Occipital lobe (tissue), 3 donors: ENCODE results near the gene IL3. TPM values are rescaled to one million over a fixed set of nuclear protein-coding genes. Genes with fewer than 3 reads are reported as not detected.

Source experiments
- DNase-seq: peaks from one replicate; lab custom pipeline; 2025; lab: John Stamatoyannopoulos, UW
- small RNA-seq: library from RNA; depleted of rRNA; stranded (forward); fragments of <200 nt; gene quantifications from one replicate; pipeline ENCODE3, GENCODE V24; 2014
- total RNA-seq: library from RNA; depleted of rRNA; stranded (reverse); fragments of >200 nt; gene quantifications from one replicate; pipeline ENCODE4 v1.2.3, GENCODE V29; 2014

IL3 gene
- total RNA-seq, 1 donor from 2014 or later, result not detected

DNA sequence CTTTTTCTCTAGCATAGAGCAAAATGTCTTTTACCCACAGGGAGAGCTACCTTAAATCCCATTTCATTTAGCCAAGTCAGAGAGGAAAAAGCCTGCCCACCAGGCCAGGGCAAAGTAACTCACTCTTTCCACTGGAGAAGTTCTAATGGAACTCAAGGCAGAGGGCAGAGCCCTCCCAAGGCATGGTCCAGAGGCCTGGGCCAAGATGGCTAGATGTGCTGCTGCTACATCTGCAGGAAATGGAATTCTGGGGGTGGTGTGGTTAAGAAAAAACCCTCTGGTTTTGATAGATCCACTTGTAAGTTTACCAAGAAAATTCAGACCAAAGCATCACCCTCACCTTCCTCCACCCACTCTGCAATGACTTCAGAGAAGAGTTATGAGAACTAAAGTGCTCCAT is 50.5 kb downstream of the IL3 start:
- DNase-seq, result no peak

DNA sequence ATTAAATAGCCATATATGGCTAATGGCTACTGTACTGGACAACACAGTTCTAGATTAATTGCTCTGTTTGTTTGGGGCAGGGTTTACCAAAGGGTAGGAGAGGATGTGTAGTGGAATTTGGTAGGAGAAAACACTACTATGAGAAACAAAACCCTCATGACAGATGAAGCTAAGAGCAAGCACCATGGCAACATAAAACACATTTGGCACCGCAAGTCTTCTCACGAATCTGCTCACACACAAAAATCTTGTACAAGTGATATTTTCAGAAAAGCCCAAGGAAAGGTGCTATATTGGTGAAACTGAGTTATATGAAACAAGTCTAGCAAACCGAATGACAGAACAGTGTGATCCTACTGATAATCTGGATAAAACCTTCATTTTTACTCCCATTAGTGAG is 51.7 kb downstream of the IL3 start:
- no peak for DNase-seq

Small RNA genes within 50 kb of the gene (small RNA-seq; reads per million reads assigned to genes)
- gene RF00285, result not detected

Other genes starting within 250 kb of the IL3 start
- gene MEIKIN, start 115.0 kb upstream of the IL3 start, total RNA-seq, result 1.7 TPM
- gene ACSL6, start 49.0 kb upstream of the IL3 start, total RNA-seq, result 32.9 TPM
- gene CSF2, start 13.1 kb downstream of the IL3 start, total RNA-seq, result not detected
- gene P4HA2, start 167.2 kb downstream of the IL3 start, total RNA-seq, result 15.3 TPM
- 3.1 TPM for gene PDLIM4, start 197.0 kb downstream of the IL3 start, total RNA-seq
- 1.6 TPM for gene SLC22A4, start 233.7 kb downstream of the IL3 start, total RNA-seq